Putamen (tissue), 1 donor: ENCODE measurements around the gene SPACA1.

ENCODE experiments used
- DNase-seq: peaks from one replicate; pipeline ENCODE4 v3.0.0-alpha.2; 2016; ENCODE audit warnings: low spot score

SPACA1 gene

DNA sequence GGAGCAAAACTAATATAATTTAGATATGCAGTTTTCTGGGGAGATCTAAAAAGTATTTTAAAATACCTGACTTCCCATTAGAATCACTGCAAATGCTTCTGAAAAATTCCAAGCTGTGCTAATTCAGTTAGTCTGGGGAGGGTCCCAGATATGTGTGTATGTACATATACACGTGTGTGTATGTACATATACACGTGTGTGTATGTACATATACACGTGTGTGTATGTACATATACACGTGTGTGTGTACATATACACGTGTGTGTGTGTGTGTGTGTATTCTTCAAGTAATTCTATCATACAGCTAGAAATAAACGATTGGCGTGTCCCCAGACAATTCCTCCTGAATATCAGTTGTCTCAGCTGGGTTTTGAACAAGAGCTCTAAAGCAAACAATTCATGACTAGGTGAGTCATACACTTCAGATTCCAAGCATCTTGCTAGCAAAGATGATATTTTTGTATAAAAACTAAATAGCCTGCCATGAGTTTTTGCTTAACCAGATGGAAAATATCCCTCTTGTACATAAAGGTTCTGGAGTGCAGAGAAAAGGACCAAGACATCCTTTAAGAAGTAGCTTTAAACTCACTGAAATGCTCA, 58.2 kb downstream of the SPACA1 start:
- no peak for DNase-seq

DNA sequence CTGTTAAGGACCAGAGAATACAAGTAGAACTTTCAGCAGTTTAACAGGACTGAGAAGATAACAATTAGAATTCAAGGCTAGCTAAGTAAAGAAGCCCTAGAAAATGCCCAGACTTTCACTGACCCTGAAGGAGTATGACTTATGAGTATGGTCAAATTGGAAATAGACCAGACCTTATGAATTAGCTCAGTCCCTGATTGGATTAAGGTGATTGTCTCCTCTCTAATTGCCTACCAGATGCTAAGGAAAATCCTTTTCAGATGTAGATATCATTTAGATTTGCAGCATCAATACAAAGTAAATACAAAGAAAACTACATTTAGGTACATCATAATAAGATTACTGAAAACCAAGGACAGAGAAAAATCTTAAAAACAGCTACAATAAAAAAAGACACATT, 59.6 kb downstream of the SPACA1 start:
- DNase-seq: no peak

DNA sequence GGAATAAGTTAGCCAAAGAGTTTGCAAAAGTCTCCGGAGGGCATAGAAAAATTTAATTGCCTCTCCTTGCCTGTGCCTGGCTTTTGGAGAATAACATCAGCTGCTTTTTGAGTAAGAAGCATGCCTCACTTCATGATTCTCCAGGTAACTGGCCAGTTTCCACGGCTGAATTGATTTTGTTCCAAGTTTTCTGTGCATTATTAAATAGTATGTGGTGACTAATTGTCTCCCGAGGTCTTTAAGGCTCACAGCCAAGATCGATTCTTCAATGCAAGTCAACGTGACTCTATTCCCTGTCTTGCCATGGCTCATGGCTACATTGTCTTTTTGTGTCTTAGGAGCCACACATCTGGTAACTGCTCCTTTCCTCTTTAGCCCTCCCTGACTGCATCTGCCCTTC, 64.3 kb downstream of the SPACA1 start:
- no peak for DNase-seq

DNA sequence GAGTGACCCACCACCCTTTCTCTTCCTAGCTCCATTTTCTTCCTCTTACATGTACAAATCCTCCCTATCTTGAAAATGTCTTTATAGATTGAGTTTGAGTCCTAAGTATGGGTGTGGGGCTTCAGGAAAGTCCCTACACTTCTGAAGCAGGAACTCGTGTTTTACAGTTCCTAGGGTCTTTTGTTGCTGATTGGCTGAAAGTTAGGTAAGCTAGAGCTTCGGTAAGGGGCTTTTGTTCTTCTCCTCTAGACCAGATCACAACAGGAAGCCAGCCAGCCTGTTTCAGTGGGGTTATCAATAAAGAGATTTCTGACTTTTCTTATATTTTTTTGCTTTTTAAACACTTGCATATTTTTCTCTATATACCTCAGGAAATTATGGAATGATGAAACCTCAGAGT, 67.2 kb downstream of the SPACA1 start:
- no peak for DNase-seq

DNA sequence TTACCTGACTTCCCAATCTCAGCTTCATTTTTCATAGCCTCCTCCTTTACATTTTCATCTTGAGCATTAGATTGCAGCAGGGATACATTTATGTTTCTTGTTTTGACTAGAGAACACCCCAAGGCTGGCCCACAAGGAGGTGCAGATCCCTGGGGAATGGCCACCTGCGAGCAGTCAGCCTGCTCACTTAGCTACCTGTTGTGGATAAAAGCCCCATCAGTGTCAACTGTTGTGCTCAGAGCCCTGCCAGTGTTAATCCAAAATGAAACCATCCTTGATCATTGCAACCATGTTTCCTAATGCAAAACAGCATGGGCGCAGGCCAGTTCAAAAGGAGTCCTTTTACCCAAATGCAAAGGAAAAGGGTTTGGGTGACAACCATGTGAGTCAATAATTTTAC, 67.7 kb downstream of the SPACA1 start:
- no peak for DNase-seq

DNA sequence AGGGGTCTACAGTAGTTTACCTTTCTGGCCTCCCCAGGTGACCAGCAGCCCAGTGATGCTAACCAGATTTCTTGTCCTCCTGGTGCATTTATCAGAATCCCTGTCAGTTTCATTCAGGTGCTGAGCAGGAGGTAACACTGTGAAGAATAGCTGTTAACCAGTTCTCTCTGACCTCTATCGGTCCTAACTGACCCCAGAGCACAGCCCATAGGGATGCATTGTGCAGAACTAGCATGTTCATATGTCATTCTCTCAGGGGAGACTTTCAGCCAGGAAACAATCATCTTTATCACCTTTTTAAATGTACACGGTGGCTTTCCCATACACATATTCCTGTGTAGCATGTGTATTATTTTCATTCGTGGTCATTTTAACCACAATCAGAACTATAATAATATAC, 68.6 kb downstream of the SPACA1 start:
- DNase-seq: no peak
